ENCODE results near the gene OR5AP2. TPM values are rescaled to one million over a fixed set of nuclear protein-coding genes. Genes with fewer than 3 reads are reported as not detected.

Gene OR5AP2
- total RNA-seq, 4 donors from 2014 or later = not detected

DNA sequence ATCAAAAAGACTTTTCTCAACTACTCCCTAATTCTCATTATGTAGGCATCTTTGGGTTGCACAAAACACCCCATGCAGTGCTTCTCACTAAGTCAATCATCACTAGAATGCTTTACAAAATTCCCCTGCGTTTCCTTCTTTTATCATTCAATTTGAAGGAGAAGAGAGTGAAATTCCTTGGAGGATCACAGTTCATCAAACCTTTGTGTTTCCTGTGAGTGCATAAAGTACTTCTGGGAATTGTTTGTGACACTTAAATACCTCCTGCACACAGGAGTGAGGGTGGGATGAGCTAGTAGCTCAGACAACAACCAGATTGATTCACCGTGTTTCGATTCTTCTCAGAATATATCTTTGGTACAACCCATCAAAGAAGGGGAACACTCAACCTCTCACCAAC, 17.5 kb upstream of the OR5AP2 start:
- H3K36me3 ChIP-seq = no peaks in the 10 kb centered on the region
- in situ Hi-C loops (cut with MboI; ENCODE audit: low pct_ligation_motif_present in 1 of 4, low pct_unique_long_range_greater_than_20kb in 1 of 4, low sequenced_read_pairs in 3 of 4) = no loop called here
- H3K4me1 ChIP-seq = no peaks in the 10 kb centered on the region
- WGBS, 2 donors (ENCODE audit: low coverage in 1 of 2) = 50 to 67% methylated on average over 1 to 3 of the region's 3 CpGs
- H3K27me3 ChIP-seq = no peaks in the 10 kb centered on the region
- no peak for TF ChIP-seq POLR2AphosphoS5 (IDR thresholded peaks at IDR 0.05)
- no peak for TF ChIP-seq POLR2A (IDR thresholded peaks at IDR 0.05)
- TF ChIP-seq EP300 (IDR thresholded peaks at IDR 0.05; ENCODE audit: low read depth) = no peak
- TF ChIP-seq, protein P1, sequence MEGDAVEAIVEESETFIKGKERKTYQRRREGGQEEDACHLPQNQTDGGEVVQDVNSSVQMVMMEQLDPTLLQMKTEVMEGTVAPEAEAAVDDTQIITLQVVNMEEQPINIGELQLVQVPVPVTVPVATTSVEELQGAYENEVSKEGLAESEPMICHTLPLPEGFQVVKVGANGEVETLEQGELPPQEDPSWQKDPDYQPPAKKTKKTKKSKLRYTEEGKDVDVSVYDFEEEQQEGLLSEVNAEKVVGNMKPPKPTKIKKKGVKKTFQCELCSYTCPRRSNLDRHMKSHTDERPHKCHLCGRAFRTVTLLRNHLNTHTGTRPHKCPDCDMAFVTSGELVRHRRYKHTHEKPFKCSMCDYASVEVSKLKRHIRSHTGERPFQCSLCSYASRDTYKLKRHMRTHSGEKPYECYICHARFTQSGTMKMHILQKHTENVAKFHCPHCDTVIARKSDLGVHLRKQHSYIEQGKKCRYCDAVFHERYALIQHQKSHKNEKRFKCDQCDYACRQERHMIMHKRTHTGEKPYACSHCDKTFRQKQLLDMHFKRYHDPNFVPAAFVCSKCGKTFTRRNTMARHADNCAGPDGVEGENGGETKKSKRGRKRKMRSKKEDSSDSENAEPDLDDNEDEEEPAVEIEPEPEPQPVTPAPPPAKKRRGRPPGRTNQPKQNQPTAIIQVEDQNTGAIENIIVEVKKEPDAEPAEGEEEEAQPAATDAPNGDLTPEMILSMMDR (IDR thresholded peaks at IDR 0.05) = no peak
- DNase-seq = no peak
- H3K27ac ChIP-seq = no peak overlapping the region
- H3K4me3 ChIP-seq = no peak overlapping the region
- no peaks in the 10 kb centered on the region for H3K9me3 ChIP-seq
- intact Hi-C loops (cut with DNase I; ENCODE audit: low total_unique reads) = no loop called here

DNA sequence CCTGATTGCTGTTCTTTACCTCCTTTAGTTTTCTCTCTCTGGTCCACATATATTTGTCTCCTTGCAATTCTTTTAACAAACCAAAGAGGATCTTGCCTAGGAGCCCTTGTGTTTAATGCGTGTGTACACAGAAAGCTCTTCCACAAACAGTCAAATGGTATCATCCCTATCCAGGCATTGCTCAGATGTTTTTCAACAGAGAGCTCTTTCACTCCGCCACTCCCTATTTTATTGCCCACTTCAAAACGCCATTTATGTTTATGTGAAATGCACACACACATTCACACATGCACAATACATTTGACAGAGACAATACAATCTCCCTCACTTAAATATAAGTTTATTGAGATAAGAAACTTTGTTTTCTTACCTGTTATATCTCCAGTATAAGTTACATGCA, 4.7 kb downstream of the OR5AP2 start:
- no peak overlapping the region for H3K4me3 ChIP-seq
- intact Hi-C loops (cut with DNase I; ENCODE audit: low total_unique reads) = no loop called here
- H3K27ac ChIP-seq = no peak overlapping the region
- in situ Hi-C loops (cut with MboI; ENCODE audit: low pct_ligation_motif_present in 1 of 4, low pct_unique_long_range_greater_than_20kb in 1 of 4, low sequenced_read_pairs in 3 of 4) = no loop called here
- no peak for DNase-seq
- H3K4me1 ChIP-seq = no peaks in the 10 kb centered on the region
- TF ChIP-seq, protein P1 (IDR thresholded peaks at IDR 0.05) = no peak
- TF ChIP-seq POLR2A (IDR thresholded peaks at IDR 0.05) = no peak
- TF ChIP-seq POLR2AphosphoS5 (IDR thresholded peaks at IDR 0.05) = no peak
- TF ChIP-seq EP300 (IDR thresholded peaks at IDR 0.05; ENCODE audit: low read depth) = no peak
- WGBS, 2 donors (ENCODE audit: low coverage in 1 of 2) = 32 to 48% methylated on average over 2 to 3 of the region's 3 CpGs
- H3K9me3 ChIP-seq = no peaks in the 10 kb centered on the region
- no peaks in the 10 kb centered on the region for H3K27me3 ChIP-seq
- no peaks in the 10 kb centered on the region for H3K36me3 ChIP-seq

DNA sequence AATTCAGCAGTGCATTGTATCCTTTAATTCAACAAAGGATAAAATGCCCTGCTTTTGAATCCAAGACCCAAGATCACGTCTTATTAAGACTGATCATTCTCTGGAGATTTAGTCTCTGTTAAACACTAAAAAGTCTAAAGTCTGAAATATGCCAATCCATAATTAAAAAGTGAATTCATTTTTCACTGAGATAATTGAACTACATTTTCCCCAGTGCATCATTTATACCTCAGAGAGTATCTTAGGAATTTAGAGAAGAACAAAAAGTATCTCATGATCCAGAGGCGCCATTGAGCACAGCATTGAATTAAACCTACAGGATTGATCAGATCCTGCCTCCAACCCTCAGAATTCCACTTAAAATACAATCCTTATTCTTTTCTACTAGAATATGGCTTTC, 5.4 kb downstream of the OR5AP2 start:
- Histone ChIP-seq H3K36me3 (no peaks in the 10 kb centered on the region), H3K4me3 (no peak overlapping the region), H3K4me1 (no peaks in the 10 kb centered on the region), H3K27ac (no peak overlapping the region), H3K9me3 (no peaks in the 10 kb centered on the region), H3K27me3 (no peaks in the 10 kb centered on the region)
- no peak for DNase-seq
- TF ChIP-seq POLR2AphosphoS5 (IDR thresholded peaks at IDR 0.05) (no peak), POLR2A (IDR thresholded peaks at IDR 0.05) (no peak), EP300 (IDR thresholded peaks at IDR 0.05; ENCODE audit: low read depth) (no peak)
- TF ChIP-seq, protein P1 (IDR thresholded peaks at IDR 0.05) = no peak
- WGBS, 2 donors (ENCODE audit: low coverage in 1 of 2) = 76 to 83% methylated on average over 2 of the region's 2 CpGs
- intact Hi-C loops (cut with DNase I; ENCODE audit: low total_unique reads) (no loop called here), in situ Hi-C loops (cut with MboI; ENCODE audit: low pct_ligation_motif_present in 1 of 4, low pct_unique_long_range_greater_than_20kb in 1 of 4, low sequenced_read_pairs in 3 of 4) (no loop called here)

DNA sequence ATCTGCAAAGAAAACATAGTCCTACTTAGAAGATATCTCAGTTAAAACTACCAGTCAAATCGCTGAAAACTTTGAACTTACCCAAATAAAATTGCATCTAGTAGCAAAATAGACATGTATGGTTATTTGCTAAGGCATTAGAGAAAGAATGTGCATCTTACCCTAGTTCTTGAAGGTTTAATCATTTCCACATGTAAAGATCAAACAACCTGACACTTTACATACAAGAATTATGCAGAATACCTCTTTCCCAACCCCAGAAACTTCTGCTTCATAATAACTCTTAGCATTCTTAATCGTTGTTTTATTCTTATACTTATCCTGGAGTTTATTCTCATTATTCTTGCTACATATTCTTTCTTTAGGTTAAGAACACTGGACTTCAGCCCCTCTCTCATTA, 9.9 kb downstream of the OR5AP2 start:
- in situ Hi-C loops (cut with MboI; ENCODE audit: low pct_ligation_motif_present in 1 of 4, low pct_unique_long_range_greater_than_20kb in 1 of 4, low sequenced_read_pairs in 3 of 4) (no loop called here), intact Hi-C loops (cut with DNase I; ENCODE audit: low total_unique reads) (no loop called here)
- no peak for TF ChIP-seq POLR2A (IDR thresholded peaks at IDR 0.05)
- TF ChIP-seq, protein P1 (IDR thresholded peaks at IDR 0.05) = no peak
- Histone ChIP-seq H3K27ac (no peak overlapping the region), H3K9me3 (no peaks in the 10 kb centered on the region), H3K4me1 (no peaks in the 10 kb centered on the region), H3K27me3 (no peaks in the 10 kb centered on the region), H3K36me3 (no peaks in the 10 kb centered on the region), H3K4me3 (no peak overlapping the region)
- no peak for DNase-seq
- 72 to 74% methylated on average over 2 of the region's 2 CpGs for WGBS, 2 donors (ENCODE audit: low coverage in 1 of 2)
